Stimulated activated CD8-positive, alpha-beta memory T cell treated with anti-CD3 and anti-CD28 coated beads, Interleukin-12 subunit alpha, Interleukin-12 subunit beta, amount 100 ng/mL, for 24 hours (primary cell): Measurements from ENCODE around the gene BLMH.
"Not testable (repeated sequence)": the region's sequence is repeated elsewhere in the genome, so short reads cannot be mapped to it uniquely, and the experiment has no call there.

Source experiments
- DNase-seq: peaks from one replicate; pipeline ENCODE4 v3.0.0-alpha.2; 2020; ENCODE audit errors: extremely low read depth

The BLMH gene

DNA sequence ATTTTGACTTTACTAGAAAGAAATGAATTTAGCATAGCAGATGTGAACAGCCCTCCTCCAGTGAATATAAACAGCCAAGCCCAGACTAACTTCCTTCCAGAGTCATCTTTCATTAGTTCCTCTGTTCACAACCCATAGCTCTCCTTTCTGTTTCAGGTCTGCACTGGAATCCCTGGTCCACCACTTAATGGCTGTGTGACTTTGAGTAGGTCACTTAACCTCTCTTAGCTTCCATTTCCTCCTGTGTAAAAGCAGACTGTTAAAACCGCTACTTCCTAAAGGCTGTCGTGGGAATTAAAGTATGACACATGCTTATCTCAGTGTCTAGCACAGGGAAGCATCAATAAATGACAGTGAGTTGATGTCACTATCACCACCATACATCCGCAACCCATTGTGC, 63.7 kb downstream of the BLMH start:
- no peak for DNase-seq

DNA sequence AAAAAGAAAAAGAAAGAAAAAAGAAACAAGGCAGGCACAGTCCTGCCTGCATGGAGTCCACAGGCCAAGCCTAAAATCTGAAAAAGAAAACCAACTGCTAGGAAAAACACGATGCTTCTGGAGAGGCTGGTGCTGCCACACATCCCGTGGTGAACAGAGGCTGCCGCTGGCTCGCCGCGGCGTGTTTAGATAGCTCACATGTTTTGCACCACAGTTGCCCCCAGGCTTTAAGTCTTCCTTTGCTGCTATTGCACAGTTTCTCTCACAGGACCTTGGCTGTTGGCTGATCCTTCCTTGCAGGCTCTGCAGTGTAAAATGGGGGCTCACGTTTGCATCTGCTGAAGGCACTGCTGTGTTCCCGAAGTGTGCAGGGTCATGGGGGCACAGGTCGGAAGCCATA, 64.9 kb downstream of the BLMH start:
- DNase-seq = no peak

GRCh38 chr17:30225919-30226553, 65.7 kb downstream of the BLMH start:
- no peak for DNase-seq

DNA sequence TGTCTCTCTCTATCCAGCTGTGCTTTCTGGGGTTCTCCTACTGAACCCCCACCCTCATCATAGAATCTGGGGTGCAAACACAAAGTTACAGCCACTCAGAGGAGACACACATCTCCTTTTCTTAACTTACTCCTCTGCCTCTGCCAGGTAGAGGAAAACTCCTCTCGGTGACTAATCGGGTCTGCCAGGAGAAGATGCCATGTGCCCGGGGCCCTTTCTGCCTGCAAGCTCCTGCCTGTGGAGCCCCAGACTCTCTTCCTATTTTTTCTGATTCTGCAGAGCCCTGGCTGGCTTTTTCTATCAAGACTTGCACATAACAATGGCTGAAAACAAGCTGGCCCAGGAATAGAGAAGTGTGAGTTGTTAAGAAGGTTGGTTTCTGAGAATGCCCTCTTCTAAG, 66.6 kb downstream of the BLMH start:
- no peak for DNase-seq

DNA sequence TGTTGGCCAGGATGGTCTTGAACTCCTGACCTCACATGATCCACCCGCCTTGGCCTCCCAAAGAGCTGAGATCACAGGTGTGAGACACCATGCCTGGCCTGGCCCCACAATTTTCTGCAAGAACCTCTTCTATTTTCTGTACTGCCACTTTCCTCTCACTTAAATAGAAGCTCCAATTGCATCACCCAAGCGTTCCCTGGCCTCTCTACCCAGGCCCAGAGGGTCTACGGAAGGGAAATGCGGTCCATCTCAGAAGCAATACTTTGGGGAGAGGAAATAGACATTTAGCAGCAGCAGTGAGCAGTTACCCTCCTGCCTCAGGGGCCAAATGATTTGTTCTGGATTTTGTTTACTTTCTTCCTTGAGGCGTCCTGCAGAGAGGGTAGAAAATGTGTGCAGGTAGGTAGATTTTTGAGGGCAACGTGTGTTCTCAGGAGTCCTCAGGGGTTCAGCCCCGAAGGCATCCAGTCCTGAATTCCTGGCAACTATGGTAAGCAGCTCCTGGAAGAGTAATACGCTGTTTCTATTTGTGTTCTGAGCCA, 67.3 kb downstream of the BLMH start:
- DNase-seq = no peak

DNA sequence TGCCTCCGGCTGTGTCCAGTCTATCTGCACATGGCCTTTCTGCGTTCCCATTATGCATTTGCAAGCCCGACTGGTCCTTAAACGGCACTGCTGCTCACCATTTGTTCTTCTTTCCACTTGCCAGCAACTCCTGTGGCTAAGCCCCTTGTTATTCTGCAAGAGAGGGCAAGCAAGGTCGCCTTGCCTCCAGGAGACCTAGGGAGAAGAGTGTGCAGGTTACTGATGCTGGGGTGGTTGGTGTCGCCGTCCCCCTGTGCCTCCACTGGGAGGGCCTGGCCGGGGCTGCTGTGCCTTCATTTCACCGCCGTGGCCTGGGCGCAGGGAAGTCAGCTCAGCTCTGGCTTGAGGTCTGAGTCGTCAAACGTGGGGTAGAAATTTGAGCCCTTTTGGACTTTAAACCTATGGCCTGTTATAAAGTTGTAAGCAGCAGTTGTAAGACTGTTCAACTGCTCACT, 69.0 kb downstream of the BLMH start:
- DNase-seq = no peak

- DNase-seq = no peak
These were observed 69.5 kb downstream of the BLMH start for GRCh38 chr17:30222251-30222650.

GRCh38 chr17:30221346-30221745, 70.4 kb downstream of the BLMH start:
- no peak for DNase-seq

- DNase-seq = no peak
These were observed 71.3 kb downstream of the BLMH start for GRCh38 chr17:30220414-30220813.

GRCh38 chr17:30219833-30220232, 71.9 kb downstream of the BLMH start:
- DNase-seq = no peak

- no peak for DNase-seq
These were observed 72.4 kb downstream of the BLMH start for GRCh38 chr17:30219315-30219714.

GRCh38 chr17:30218799-30219198, 72.9 kb downstream of the BLMH start:
- no peak for DNase-seq

DNA sequence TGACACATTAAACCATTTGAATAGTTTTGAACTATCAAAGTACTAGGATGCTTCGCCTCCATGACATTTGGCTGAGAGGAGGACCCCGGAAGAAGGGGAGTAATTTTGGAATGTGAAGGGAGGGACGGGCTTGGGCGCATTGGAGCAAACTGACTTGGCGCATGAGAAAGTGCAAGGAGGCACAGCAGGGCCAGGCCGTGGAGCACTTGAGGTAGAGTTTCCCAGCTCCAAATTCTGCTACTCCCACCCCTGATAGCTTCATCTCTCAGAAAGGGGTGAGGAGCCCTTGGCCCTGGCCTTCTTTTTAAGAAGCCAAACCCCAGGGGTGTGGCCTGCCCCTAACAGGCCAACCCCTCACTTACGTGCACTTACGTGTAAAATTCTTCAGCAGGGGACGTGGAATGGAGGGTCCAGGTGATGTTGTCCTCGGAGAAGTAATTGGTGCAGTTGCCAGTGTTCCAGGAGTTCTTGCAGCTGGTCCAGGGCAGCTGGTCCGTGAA, 73.9 kb downstream of the BLMH start:
- no peak for DNase-seq

- DNase-seq = no peak
These were observed 74.7 kb downstream of the BLMH start for GRCh38 chr17:30217054-30217453.

- DNase-seq = no peak
These were observed 79.0 kb downstream of the BLMH start for GRCh38 chr17:30212750-30213149.

DNA sequence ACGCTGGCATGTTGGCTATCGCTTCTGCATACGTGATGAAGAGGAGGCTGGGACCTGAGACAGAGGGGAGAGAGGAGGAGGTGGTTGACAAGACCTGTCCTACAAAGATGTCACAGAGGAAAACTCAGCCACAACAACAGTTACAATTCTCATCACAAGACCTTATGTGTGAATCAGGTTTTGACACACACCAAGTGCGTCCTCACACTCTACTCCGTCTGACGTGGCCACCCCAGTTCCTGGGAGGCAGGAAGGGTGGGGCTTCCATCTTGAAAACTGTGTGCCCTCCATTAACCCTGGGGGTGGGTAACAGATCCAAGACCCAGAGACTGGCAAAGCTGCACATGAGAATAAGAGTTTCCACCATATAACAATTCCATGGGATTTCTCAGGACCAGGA, 80.4 kb downstream of the BLMH start:
- DNase-seq = no peak

DNA sequence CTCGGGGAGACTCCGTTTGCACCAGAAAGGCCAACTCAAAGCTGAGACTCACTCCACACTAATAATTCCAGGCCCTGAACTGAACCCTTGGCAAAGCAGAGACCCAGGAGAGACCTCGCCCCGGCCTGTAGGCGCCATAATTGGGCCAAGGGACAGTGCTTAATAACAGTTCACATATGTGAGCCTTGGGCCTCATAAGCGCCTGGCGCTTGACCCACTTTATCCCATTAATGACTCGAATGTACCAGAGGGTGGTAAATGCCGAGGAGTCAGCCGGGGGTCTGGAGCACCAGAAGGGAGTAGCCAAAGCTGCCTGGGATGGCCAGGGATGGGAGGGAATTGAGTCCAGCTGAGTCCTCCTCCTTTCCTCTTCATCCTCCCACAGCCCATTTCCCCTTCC, 80.8 kb downstream of the BLMH start:
- DNase-seq = no peak

GRCh38 chr17:30210366-30210765, 81.4 kb downstream of the BLMH start:
- no peak for DNase-seq

DNA sequence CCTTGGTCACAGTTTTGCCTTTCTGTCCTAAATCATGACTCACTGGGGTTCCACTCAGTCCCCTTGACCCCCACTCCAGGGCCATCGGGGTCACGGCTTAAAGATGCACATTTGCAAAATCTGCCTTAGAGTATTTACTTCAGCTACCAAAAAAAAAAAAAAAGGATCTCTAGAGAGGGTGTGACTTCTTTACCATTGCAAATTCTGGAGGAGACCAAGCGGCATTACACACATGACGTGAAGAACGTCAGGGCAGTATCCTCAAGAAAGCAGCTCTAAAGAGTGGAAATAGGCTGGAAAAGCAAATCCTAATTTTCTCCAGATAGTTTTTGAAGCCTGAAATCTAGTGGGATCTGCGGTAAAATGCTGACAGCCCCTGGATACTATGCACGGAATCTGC, 81.8 kb downstream of the BLMH start:
- DNase-seq = no peak

DNA sequence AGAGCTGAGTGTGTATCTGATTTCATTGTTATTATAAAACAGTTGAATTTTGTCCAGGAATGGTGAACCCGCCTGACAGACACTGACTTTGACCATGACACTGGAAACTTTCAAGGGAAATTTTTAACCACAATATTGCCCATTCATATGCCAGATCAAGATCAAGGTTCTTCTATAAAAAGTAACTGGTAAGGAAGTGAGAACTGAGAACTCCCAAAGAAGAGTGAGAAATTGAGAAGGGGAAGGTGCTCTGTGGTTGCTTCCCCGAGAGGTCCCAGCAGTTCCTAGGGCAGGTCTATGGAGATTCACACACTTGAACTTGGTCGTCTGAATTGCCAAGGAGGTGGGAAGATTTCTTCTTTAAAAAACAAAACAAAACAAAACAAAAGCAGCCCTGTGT, 83.5 kb downstream of the BLMH start:
- DNase-seq = no peak

- no peak for DNase-seq
These were observed 84.1 kb downstream of the BLMH start for GRCh38 chr17:30207655-30208054.

DNA sequence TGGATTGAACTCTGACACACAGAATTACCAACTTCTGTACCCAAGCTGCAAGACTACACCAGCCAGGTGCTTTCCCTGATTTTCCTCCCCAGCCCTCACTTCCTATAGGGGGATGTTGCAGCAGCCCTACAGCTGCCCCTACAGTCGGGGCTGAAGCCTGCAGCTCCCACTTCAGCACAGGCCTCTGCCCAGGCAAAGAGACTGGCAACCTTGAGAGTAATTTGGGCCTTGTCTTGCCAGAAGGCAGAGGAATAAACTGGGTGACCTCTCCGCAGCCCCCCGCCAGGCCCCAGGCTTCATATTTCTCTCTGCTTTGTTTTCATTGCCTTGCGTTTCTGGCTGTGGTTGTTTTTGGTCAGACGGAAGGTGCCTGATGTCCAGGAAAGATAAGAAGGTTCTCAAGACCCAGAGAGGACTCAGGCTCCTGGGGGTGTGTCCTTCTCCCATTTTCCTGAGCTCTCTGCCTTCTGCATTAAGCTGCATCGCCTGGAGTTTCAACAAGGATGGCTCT, 88.2 kb downstream of the BLMH start:
- DNase-seq = no peak

GRCh38 chr17:30200656-30201055, 91.1 kb downstream of the BLMH start:
- not testable (repeated sequence) for DNase-seq

GRCh38 chr17:30200106-30200505, 91.6 kb downstream of the BLMH start:
- no peak for DNase-seq
